GM15510 (cell line): ENCODE results near the gene OCIAD2.

Experiments
- POLR2A ChIP-seq: IDR thresholded peaks from 3 replicates; pipeline ENCODE4 v1.6.1; 2011; ENCODE audit warnings: borderline replicate concordance; ENCODE audit not compliant: insufficient read length; ENCODE audit errors: extremely low read depth

The OCIAD2 gene

GRCh38 chr4:48906206-48907173 lies at the start of gene OCIAD2:
Gene OCIAD2 (minus strand): TSS chr4:48906774. CDS start chr4:48904549, 2,225 bp downstream.
- peak; percentile 72 for TF ChIP-seq POLR2A

GRCh38 chr4:48954314-48954713 lies 47.7 kb upstream of the OCIAD2 start:
- TF ChIP-seq POLR2A, result no peak

GRCh38 chr4:48949518-48950219 lies 43.1 kb upstream of the OCIAD2 start:
- TF ChIP-seq POLR2A, result no peak

GRCh38 chr4:48949086-48949485 lies 42.5 kb upstream of the OCIAD2 start:
- no peak for TF ChIP-seq POLR2A

- TF ChIP-seq POLR2A, result no peak
Observed at GRCh38 chr4:48947731-48948130, 41.2 kb upstream of the OCIAD2 start.

- TF ChIP-seq POLR2A, result no peak
Observed at GRCh38 chr4:48945981-48946380, 39.4 kb upstream of the OCIAD2 start.

GRCh38 chr4:48944756-48945241 lies 38.2 kb upstream of the OCIAD2 start:
- no peak for TF ChIP-seq POLR2A

GRCh38 chr4:48944252-48944651 lies 37.7 kb upstream of the OCIAD2 start:
- TF ChIP-seq POLR2A, result no peak

- no peak for TF ChIP-seq POLR2A
Observed at GRCh38 chr4:48943387-48943786, 36.8 kb upstream of the OCIAD2 start.

- no peak for TF ChIP-seq POLR2A
Observed at GRCh38 chr4:48939785-48940184, 33.2 kb upstream of the OCIAD2 start.

GRCh38 chr4:48938831-48939230 lies 32.3 kb upstream of the OCIAD2 start:
- TF ChIP-seq POLR2A, result no peak

- TF ChIP-seq POLR2A, result no peak
Observed at GRCh38 chr4:48937033-48937432, 30.5 kb upstream of the OCIAD2 start.

GRCh38 chr4:48931459-48931858 lies 24.9 kb upstream of the OCIAD2 start:
- TF ChIP-seq POLR2A, result no peak

- TF ChIP-seq POLR2A, result no peak
Observed at GRCh38 chr4:48930654-48931053, 24.1 kb upstream of the OCIAD2 start.

- no peak for TF ChIP-seq POLR2A
Observed at GRCh38 chr4:48924416-48924815, 17.8 kb upstream of the OCIAD2 start.
